IMR-90 (cell line): ENCODE results near the gene KLHDC10. TPM values are rescaled to one million over a fixed set of nuclear protein-coding genes. Genes with fewer than 3 reads are reported as not detected.

ENCODE experiments used
- ATAC-seq: fragments of 200-7000 bp; cut with Tn5 transposase; 2 replicates; pipeline ENCODE4 v1.9.1; 2020; ENCODE audit warnings: low read depth, mild to moderate bottlenecking, moderate library complexity
- BruUV-seq: library from RNA; stranded (reverse); fragments of 400-500 nt; replicated peaks from 2 replicates; lab custom pipeline; 2021; lab: Mats Ljungman, UMichigan
- CTCF ChIA-PET: fragments of 300-600 bp; formaldehyde crosslinking; extraction: SDS; loops from one replicate; lab custom pipeline; 2021; ENCODE audit warnings: antibody characterized with exemption; lab: Yijun Ruan, JAX
- POLR2A ChIA-PET: fragments of 300-600 bp; sonication (Branson Sonifier 250); formaldehyde crosslinking; loops from one replicate; lab custom pipeline; 2022; ENCODE audit warnings: antibody characterized with exemption; ENCODE audit not compliant: unreplicated experiment; lab: Charles Lee
- DNase-seq: peaks from one replicate; pipeline ENCODE4 v3.0.0; 2013
- H2AFZ ChIP-seq: replicated peaks from 2 replicates; pipeline ENCODE3; 2013; ENCODE audit warnings: low read length, mild to moderate bottlenecking; ENCODE audit not compliant: poor library complexity
- H2AK5ac ChIP-seq: 2 replicates; pipeline ENCODE4 v1.6.1; 2013; ENCODE audit warnings: low read depth, low read length, inconsistent platforms
- H2AK9ac ChIP-seq: replicated peaks from 2 replicates; pipeline ENCODE3; 2013; ENCODE audit warnings: mild to moderate bottlenecking, low read depth, low read length, moderate library complexity; ENCODE audit not compliant: poor library complexity
- H2BK120ac ChIP-seq: 2 replicates; pipeline ENCODE4 v1.6.1; 2013; ENCODE audit warnings: low read depth, low read length, inconsistent platforms
- H2BK15ac ChIP-seq: 3 replicates; pipeline ENCODE4 v1.6.1; 2013; ENCODE audit warnings: low read depth, low read length, inconsistent platforms
- H2BK20ac ChIP-seq: 2 replicates; pipeline ENCODE4 v1.6.1; 2013; ENCODE audit warnings: low read depth, mild to moderate bottlenecking, inconsistent platforms, low read length, moderate library complexity
- H2BK5ac ChIP-seq: 2 replicates; pipeline ENCODE4 v1.6.1; 2013; ENCODE audit warnings: mild to moderate bottlenecking, low read depth, low read length, inconsistent platforms; ENCODE audit not compliant: poor library complexity, severe bottlenecking
- H3K14ac ChIP-seq: replicated peaks from 2 replicates; pipeline ENCODE4 v1.6.1; 2013; ENCODE audit warnings: low read depth, low read length, inconsistent platforms
- H3K18ac ChIP-seq: 2 replicates; pipeline ENCODE4 v1.6.1; 2013; ENCODE audit warnings: low read depth, low read length, control low read depth
- H3K23ac ChIP-seq: 2 replicates; pipeline ENCODE4 v1.6.1; 2013; ENCODE audit warnings: low read depth, low read length, inconsistent platforms
- H3K27ac ChIP-seq: 2 replicates; pipeline ENCODE4 v1.5.1; 2013; ENCODE audit warnings: mild to moderate bottlenecking, control low read depth, low read length; ENCODE audit not compliant: insufficient read depth
- H3K27me3 ChIP-seq: 2 replicates; pipeline ENCODE4 v1.6.1; 2013; ENCODE audit warnings: low read length; ENCODE audit not compliant: control insufficient read depth, insufficient read depth
- H3K36me3 ChIP-seq: 2 replicates; pipeline ENCODE4 v1.6.1; 2013; ENCODE audit warnings: low read length, mixed read lengths; ENCODE audit not compliant: control insufficient read depth, insufficient read depth
- H3K4ac ChIP-seq: 2 replicates; pipeline ENCODE4 v1.6.1; 2013; ENCODE audit warnings: low read depth, low read length, inconsistent platforms
- H3K4me1 ChIP-seq: 2 replicates; pipeline ENCODE4 v1.6.1; 2013; ENCODE audit warnings: low read length, mixed read lengths; ENCODE audit not compliant: control insufficient read depth, insufficient read depth
- H3K4me2 ChIP-seq: 2 replicates; pipeline ENCODE4 v1.6.1; 2013; ENCODE audit warnings: low read depth, mild to moderate bottlenecking, control low read depth, low read length, moderate library complexity
- H3K4me3 ChIP-seq: 2 replicates; pipeline ENCODE4 v1.5.1; 2013; ENCODE audit warnings: low read depth, mild to moderate bottlenecking, control low read depth, low read length, moderate library complexity; ENCODE audit not compliant: insufficient read depth
- H3K56ac ChIP-seq: 2 replicates; pipeline ENCODE4 v1.6.1; 2013; ENCODE audit warnings: low read length, inconsistent platforms; ENCODE audit not compliant: insufficient read depth; ENCODE audit errors: extremely low read depth
- H3K79me1 ChIP-seq, 2 experiments: 2 replicates each; pipeline ENCODE4 v1.6.1; 2013; ENCODE audit warnings: low read length in 2 of 2, inconsistent platforms in 1 of 2, low read depth in 1 of 2
- H3K9ac ChIP-seq: 2 replicates; pipeline ENCODE4 v1.6.1; 2013; ENCODE audit warnings: low read depth, low read length, control low read depth
- H3K9me1 ChIP-seq: 2 replicates; pipeline ENCODE4 v1.6.1; 2013; ENCODE audit warnings: low read length, inconsistent platforms; ENCODE audit not compliant: insufficient read depth
- H3K9me3 ChIP-seq: 2 replicates; pipeline ENCODE4 v1.6.1; 2013; ENCODE audit warnings: low read length; ENCODE audit not compliant: control insufficient read depth, insufficient read depth
- H4K20me1 ChIP-seq: 2 replicates; pipeline ENCODE4 v1.6.1; 2013; ENCODE audit warnings: low read length, inconsistent platforms; ENCODE audit not compliant: insufficient read depth
- H4K5ac ChIP-seq: 2 replicates; pipeline ENCODE4 v1.6.1; 2013; ENCODE audit warnings: mild to moderate bottlenecking, low read depth, low read length, control low read depth
- H4K8ac ChIP-seq, 2 experiments: 2 replicates each; pipeline ENCODE4 v1.6.1; 2013; ENCODE audit warnings: low read depth in 2 of 2, low read length in 2 of 2, control low read depth in 1 of 2, inconsistent platforms in 1 of 2
- H4K91ac ChIP-seq: 2 replicates; pipeline ENCODE4 v1.6.1; 2013; ENCODE audit warnings: low read depth, low read length, inconsistent platforms; ENCODE audit not compliant: insufficient read depth
- BHLHE40 ChIP-seq: fragments of 150-350 bp; IDR thresholded peaks from 2 replicates; pipeline ENCODE4 v1.6.1; 2016; ENCODE audit warnings: mild to moderate bottlenecking, low read depth, low read length
- CEBPB ChIP-seq: IDR thresholded peaks from 2 replicates; pipeline ENCODE4 v1.6.1; 2012; ENCODE audit warnings: low read depth, low read length, improper control_type of control experiment
- CTCF ChIP-seq: conservative IDR thresholded peaks from 2 replicates; pipeline ENCODE4 v1.5.1; 2012; ENCODE audit warnings: mild to moderate bottlenecking, low read depth, low read length, improper control_type of control experiment
- MAFK ChIP-seq: IDR thresholded peaks from 2 replicates; pipeline ENCODE4 v1.6.1; 2012; ENCODE audit warnings: low read depth, low read length, improper control_type of control experiment
- MAZ ChIP-seq: IDR thresholded peaks from 2 replicates; pipeline ENCODE4 v1.6.1; 2012; ENCODE audit warnings: low read depth, mild to moderate bottlenecking, low read length, improper control_type of control experiment, moderate library complexity, borderline replicate concordance
- MXI1 ChIP-seq: IDR thresholded peaks from 2 replicates; pipeline ENCODE4 v1.6.1; 2012; ENCODE audit warnings: low read depth, mild to moderate bottlenecking, low read length, moderate library complexity, borderline replicate concordance
- NFE2L2 ChIP-seq: fragments of 150-350 bp; IDR thresholded peaks from 2 replicates; pipeline ENCODE4 v1.6.1; 2016; ENCODE audit warnings: low read depth, mild to moderate bottlenecking, low read length
- POLR2A ChIP-seq: IDR thresholded peaks from 2 replicates; pipeline ENCODE4 v1.6.1; 2012; ENCODE audit warnings: mild to moderate bottlenecking, low read depth, low read length
- RAD21 ChIP-seq: IDR thresholded peaks from 2 replicates; pipeline ENCODE4 v1.6.1; 2012; ENCODE audit warnings: low read length, improper control_type of control experiment
- SMC3 ChIP-seq: fragments of 150-350 bp; IDR thresholded peaks from 2 replicates; pipeline ENCODE4 v1.6.1; 2016; ENCODE audit warnings: low read depth, mild to moderate bottlenecking, antibody characterized with exemption, low read length, moderate library complexity
- WGBS, 2 experiments: methylation state at CpG; one replicate each; pipeline versions ENCODE4 v1.1.5 to v1.1.7; 2013; ENCODE audit warnings: missing lambda C conversion rate in 2 of 2; ENCODE audit not compliant: insufficient read length in 1 of 2; ENCODE audit errors: extremely low coverage in 2 of 2; 5-methylcytosine and 5-hydroxymethylcytosine counted together
- dilution Hi-C: fragments of 300-500 bp; cut with HindIII; formaldehyde crosslinking; loops from one replicate; pipeline ENCODE4 v1.14.3; 2018; ENCODE audit warnings: low sequenced_read_pairs; ENCODE audit not compliant: unreplicated experiment
- in situ Hi-C: fragments of 300-500 bp; cut with MboI; formaldehyde crosslinking; loops from 3 replicates; pipeline ENCODE4 v1.14.3; 2019; ENCODE audit warnings: low sequenced_read_pairs, inconsistent platforms, mixed read lengths
- intact Hi-C: fragments of 100-400 bp; cut with micrococcal nuclease; formaldehyde crosslinking; loops from 2 replicates; pipeline ENCODE4 v1.10.0; 2022
- polyA plus RNA-seq, 3 experiments: library from polyadenylated mRNA; depleted of rRNA; stranded (reverse); fragments of >200 nt; gene quantifications; 2 replicates each; pipeline ENCODE4 v1.2.3, GENCODE V29; 2012; ENCODE audit warnings: low replicate concordance in 1 of 3
- total RNA-seq: library from RNA; depleted of rRNA; stranded (reverse); fragments of >200 nt; gene quantifications from 2 replicates; pipeline ENCODE4 v1.2.3, GENCODE V29; 2012

The KLHDC10 gene
- total and polyA plus RNA-seq, 2 of the 4 experiments (the other 2 are of a cell fraction): 12.4 to 27.1 TPM

- intact Hi-C loops: no loop called here
- H3K56ac ChIP-seq: no peak overlapping the region
- H3K27ac ChIP-seq: no peak overlapping the region
- H4K5ac ChIP-seq: no peak overlapping the region
- H3K36me3 ChIP-seq: peaks cover 19% of the 10 kb centered on the region
- no peak overlapping the region for H2BK120ac ChIP-seq
- no peak overlapping the region for H3K18ac ChIP-seq
- no peak overlapping the region for H2AK9ac ChIP-seq
- peaks cover 3% of the 10 kb centered on the region in 2 experiments; a peak in 1 of 4 replicates for H3K79me1 ChIP-seq
- no peak for DNase-seq
- TF ChIP-seq MAZ (no peak), MXI1 (no peak), MAFK (no peak), RAD21 (no peak), NFE2L2 (no peak), CEBPB (no peak), CTCF (no peak), SMC3 (no peak), BHLHE40 (no peak), POLR2A (no peak)
- H2BK15ac ChIP-seq: no peak overlapping the region
- no peak overlapping the region for H3K4me2 ChIP-seq
- H3K4ac ChIP-seq: no peak overlapping the region
- H2BK20ac ChIP-seq: no peak overlapping the region
- no peaks in the 10 kb centered on the region for H4K20me1 ChIP-seq
- H4K91ac ChIP-seq: no peak overlapping the region
- no CpG with 5 or more reads among the region's 4 CpGs for WGBS, 2 experiments
- H2AFZ ChIP-seq: no peak overlapping the region
- no peaks in the 10 kb centered on the region for H3K27me3 ChIP-seq
- in situ Hi-C loops: no loop called here
- ChIA-PET CTCF (no interaction called here), POLR2A (no interaction called here)
- no TSS peak for BruUV-seq
- no peak overlapping the region for H4K8ac ChIP-seq
- H2AK5ac ChIP-seq: no peak overlapping the region
- ATAC-seq: no peak
- peaks cover 7% of the 10 kb centered on the region; the same call in 1 of the 2 replicates for H3K9me1 ChIP-seq
- H2BK5ac ChIP-seq: no peak overlapping the region
- H3K4me3 ChIP-seq: no peak overlapping the region
- no peaks in the 10 kb centered on the region for H3K9me3 ChIP-seq
- H3K23ac ChIP-seq: no peak overlapping the region
- H3K14ac ChIP-seq: no peak overlapping the region
- H3K4me1 ChIP-seq: peaks cover 17% of the 10 kb centered on the region
- dilution Hi-C loops: no loop called here
- no peak overlapping the region for H3K9ac ChIP-seq
These were observed 66.9 kb downstream of the KLHDC10 start for GRCh38 chr7:130137207-130137606.
